ENCODE results near the gene PLD3.
A peak's percentile ranks its signal among the peaks of the same experiment; 100 is the strongest.

The PLD3 gene

DNA sequence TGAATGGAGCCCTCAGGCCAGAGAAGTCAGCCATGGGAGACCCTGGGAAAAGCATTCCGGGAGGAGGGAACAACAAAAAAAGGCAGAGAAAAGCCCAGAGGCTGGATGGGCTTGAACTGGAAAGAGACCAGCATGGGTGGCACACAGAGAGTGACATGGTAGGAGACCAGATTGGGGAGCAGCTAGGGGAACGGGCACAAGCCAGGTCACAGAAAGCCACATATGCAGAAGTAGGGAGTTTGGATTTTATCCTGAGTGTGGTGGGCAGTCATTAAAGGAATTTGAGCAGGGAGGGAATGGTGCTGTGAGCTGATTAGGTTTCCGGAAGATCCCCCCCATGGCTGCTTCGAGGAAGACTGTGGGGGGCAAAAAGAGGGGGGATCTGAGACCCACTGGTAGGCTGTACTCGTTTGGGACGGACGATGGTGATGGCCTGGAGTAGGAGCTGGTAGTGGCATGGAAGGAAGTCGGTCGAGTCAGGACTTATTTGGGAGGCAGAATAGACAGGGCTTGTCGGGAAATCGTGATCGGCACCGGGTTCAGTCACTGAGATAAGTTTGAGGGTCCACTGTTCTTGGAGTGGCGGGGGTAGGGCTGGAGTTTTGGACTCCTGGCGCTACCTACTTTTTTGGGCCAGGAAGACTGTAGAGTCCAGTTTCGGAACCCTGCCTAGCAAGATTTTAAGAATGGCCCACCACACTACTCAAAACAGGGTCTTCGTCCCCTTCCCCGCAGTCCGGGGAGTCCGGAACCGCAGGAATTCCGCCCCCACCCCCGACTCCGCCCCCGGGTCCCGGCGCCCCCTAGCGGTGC is 76.3 kb downstream of the PLD3 start:
- TF ChIP-seq POLR2A (IDR thresholded peaks at IDR 0.05; ENCODE audit: low read depth, low read length): peak; percentile 16; the same call in 1 of the 2 replicates
- FAIRE-seq (no peak), DNase-seq (ENCODE audit: insufficient read length, low spot score) (no peak)

- DNase-seq (ENCODE audit: insufficient read length, low spot score): peak; percentile 98
- TF ChIP-seq POLR2A (IDR thresholded peaks at IDR 0.05; ENCODE audit: low read depth, low read length): peak; percentile 100
- peak; percentile 81 for FAIRE-seq
These were observed 77.2 kb downstream of the PLD3 start, which contains the start of gene SERTAD1 for GRCh38 chr19:40425450-40426287. SERTAD1 (minus strand) TSS chr19:40425992; CDS start chr19:40423546, 2,446 bp downstream.
